Thyroid gland (tissue), 4 donors: ENCODE results near the gene SPEF2.

Source experiments
- CTCF ChIP-seq, 6 experiments: fragments of 200-600 bp in 3 of 6; fragments of 450-650 bp in 3 of 6; sonication (generic) in 3 of 6; IDR thresholded peaks; one replicate each; pipeline ENCODE4 v1.5.1; 2016 to 2019; ENCODE audit warnings: antibody characterized with exemption in 6 of 6, mild to moderate bottlenecking in 2 of 6, inconsistent platforms in 1 of 6, moderate library complexity in 1 of 6
- POLR2A ChIP-seq, 2 donors: fragments of 450-650 bp; IDR thresholded peaks; one replicate each; pipeline ENCODE4 v1.6.1; 2017; ENCODE audit warnings: antibody characterized with exemption in 2 of 2, mild to moderate bottlenecking in 2 of 2, moderate library complexity in 1 of 2

- no peak for TF ChIP-seq CTCF (IDR thresholded peaks at IDR 0.05)
- TF ChIP-seq POLR2A (IDR thresholded peaks at IDR 0.05) = no peak
Measured at GRCh38 chr5:35830587-35830986, 212.9 kb downstream of the SPEF2 start.
